NK-92 (cell line): Measurements from ENCODE around the gene SDR39U1.

Source experiments
- DNase-seq: peaks from one replicate; lab custom pipeline; 2025; ENCODE audit not compliant: unreplicated experiment; lab: John Stamatoyannopoulos, UW

Gene SDR39U1

DNA sequence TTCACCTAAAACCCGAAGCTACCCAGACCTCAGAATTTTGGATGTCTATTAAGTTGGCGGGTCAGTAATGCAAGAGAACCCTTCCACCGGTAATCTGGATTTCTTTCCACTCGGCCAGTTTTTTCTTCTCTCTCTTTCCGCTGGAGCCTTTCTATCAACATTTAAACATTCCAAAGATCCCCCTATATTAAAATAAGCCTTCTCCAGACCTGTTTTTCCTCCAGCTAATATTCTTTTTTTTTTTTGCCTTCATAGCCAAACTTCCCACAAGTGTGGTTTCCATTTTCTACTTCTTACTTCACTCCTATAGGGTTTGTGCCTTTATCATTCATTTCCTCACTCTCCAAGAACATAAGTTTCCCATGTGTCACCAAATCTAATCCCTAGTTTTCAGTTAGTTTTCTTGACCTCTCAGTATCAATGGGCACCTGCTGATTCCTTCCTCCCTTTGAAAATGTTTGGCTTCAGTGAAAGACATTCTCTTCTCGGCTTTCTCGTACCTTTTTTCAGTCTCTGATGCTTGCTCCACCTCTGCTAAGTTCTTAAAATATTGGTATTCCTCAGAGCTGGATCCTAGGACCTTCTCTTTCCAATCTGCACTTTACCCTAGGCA, 583 bp upstream of the SDR39U1 start:
- no peak for DNase-seq

DNA sequence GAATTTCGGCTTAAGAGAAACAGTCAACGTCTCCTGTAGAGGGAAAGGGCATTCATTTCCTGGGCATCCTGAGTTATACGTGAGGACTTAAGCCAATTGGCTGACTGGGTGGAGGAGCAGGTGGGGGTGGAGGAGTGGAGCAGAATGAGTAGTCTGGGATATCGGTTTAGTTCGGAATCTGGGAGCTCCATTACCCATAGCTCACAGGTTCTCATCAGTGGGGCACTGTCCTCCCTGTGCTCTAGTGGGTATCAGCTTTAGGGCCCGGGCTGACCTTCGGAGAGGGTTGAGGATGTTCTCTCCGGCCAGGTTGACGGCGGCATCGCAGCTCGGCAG, 704 bp downstream of the SDR39U1 start:
- no peak for DNase-seq

DNA sequence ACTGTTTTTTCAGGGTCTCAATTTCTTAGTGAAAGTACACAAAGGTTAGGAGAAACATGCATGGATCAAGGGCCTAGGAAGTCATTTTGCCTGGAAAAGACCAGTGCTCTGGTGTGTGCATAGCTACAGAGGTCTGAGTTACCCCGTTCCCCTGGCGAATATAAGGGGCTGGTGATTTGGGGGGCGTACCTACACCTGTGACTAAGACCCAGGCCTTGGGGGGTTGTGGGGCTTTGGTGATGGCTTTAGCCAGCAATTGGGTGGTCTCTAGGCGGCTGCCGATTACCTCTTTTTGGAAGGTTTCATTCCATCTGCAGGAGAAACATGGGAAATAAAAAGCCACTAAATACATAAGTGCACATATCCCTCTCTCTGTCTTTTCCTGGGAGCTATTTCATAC, 1.1 kb downstream of the SDR39U1 start:
- DNase-seq: no peak

DNA sequence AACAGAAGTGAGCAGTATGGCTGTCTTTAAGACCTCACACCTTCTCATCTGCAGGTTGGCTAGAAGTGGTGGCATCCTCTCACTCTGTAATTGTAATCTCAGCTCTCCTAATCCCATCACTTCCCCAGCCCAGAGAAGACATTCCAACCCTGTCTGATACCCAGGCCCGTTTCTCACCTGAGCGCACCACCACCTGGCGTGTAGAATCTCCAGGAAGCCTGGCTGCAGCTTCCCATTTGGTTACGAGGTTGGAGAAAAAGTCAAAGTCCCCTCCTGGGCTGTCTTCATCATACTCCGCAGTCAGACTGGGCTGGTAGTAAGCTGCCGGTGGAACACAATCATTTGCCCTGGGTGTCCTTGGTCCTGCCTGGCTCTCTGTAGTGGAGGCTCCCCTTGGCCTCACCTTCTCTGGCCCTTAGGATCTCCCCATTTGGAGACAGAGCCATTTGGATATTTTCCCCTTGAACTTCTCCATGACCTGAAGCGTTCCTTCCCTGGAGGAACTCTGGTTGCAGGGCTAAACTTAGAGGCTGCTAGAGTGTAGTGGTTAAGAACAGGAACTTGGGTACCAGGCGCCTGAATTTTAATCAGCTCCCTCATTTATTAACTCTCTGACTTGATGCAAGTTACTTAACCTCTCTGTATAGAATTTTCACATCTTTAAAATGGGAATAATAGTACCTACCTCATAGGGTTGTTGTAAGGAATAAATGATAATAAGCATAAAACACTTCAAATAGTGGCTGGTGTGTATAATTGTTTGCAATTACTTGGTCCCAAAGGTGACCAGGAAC, 1.8 kb downstream of the SDR39U1 start:
- DNase-seq: no peak

DNA sequence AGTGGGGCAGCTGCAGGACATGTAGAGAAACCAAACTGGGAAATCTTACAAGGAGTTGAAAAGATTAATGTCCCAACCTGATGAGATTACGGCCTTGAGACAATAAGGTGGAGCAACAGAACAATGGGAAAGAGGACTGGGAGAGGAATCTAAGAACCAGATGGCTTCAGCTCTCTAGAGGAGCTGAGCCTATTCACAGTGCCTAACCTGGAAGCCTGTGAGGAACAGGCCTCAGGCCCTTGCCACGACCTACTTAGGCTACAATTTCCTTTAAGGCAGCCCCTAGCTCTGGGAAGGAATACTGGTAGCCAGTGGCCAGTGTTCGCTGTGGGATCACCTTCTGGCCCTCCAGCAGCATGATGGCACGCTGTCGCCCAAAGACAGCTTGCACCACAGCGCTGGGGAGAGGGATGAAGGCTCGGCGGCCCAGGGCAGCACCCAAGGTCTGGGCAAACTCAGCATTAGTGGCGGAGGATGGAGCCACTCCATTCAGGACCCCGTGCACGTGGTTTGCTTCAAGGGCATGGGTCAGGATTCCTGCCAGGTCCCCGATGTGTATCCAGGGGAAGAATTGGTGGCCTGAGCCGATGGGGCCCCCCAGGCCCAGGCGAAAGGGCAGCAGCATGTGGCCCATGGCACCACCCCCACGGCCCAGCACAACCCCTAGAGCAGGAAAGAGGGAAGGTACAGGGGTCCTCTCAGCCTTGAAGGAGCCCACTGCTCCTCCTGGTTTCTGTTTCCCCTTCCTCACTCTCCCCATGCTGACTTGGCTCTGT, 2.6 kb downstream of the SDR39U1 start:
- no peak for DNase-seq

DNA sequence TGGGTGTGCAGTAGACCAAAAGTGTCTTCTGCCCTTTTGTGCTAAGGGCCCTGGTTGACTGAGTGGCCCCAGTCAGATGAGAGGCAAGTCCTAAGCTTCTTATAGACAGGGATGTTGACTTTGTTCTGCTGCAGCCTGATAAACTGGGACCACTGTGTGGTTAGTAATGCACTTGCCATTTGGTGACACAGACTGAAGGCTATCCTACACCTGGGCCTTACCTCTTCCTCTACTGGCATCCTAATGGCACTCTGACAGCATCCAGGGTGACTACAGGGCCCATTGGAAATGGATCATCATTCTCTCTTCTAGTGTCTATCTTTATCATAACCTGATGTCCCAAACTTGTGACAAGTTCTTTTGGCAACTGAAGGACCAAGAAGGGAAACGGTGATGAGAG, 3.3 kb downstream of the SDR39U1 start:
- no peak for DNase-seq

DNA sequence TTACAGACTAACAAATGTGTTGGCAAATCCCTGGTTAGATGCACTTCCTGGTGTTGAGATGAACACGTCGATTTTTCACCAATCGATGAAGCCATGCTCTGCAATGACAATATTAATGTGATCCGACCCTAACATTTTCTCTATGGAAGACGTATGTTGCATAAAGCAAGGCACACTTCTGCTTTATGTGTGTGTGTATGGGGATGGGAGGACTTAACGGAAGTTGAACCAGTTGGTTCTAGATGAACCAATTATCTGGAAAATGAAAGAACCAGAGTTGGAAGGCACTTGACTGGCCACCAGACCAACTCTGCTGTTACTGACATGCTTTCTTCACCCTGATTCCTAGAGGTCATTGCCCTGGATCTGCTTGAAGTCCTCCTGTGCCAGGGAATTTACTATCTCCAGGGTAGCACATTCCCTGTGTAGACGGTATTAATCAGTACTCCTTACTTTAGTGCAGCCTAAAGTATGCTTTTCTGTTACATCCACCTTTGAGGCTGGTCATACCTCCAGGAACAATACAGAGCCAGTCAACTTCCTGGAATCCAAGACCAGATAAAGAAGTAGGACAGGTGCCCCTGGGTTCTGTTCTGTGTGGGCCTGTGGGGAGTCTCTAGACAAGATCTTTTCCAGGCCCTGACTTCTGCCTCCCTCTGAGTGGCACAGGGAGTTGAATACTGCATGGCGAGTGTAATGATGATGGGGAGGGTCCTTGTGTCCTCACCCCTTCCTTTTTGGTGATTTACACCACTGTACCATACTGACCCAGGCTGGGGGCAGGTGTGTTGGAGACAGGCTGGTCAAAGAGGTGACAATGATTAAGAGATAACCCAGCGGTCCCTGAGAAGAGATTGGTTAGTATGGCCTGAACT, 4.1 kb downstream of the SDR39U1 start:
- no peak for DNase-seq

DNA sequence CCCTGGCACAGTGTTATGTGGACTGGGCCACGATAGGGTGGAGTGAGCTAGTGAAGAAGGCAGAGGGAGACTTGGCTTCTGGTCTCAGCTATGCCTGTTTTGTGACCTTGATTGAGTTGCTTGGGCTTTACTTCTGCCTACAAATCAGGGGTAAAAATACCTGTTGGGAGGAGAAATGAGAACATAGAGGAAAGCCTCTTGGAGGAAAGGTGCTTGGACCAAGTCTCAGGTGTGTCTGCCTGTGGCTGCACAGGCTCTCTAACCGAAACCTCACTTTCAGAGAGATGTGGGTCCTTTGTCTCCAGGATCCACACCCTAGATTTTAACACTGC, 4.9 kb downstream of the SDR39U1 start:
- DNase-seq: no peak

DNA sequence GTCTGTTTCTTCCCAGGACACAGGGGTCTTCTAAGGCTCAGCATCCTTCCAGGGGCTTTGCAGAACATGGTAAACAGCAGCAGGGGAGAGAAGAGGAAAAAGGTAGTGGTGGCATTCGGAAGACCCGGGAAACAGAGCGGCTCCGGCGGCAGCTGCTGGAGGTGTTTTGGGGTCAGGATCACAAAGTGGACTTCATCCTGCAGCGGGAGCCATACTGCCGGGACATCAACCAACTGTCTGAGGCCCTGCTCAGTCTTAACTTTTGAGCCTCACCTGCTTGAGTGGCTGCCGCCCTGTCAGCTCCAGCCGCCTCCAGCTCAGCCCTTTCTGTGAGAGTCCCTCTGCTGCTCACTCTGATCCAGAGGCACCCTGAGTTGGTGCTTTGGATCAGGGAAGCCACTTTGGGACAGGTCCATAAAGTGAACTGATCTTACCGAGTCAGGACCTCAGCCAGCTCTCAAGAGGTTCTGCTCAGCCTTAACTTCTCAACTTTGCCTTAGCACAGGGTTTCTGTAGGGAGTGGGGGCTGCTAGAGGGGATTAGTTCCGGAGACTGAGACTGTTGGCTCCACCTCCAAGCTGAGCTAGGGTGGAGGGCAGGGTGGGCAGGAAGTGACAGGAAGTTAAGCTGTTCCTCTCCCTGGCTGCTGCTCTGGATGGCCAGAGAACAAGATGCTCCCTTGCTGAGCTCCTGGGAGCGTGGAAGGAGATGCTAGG, 5.4 kb downstream of the SDR39U1 start:
- DNase-seq: no peak

DNA sequence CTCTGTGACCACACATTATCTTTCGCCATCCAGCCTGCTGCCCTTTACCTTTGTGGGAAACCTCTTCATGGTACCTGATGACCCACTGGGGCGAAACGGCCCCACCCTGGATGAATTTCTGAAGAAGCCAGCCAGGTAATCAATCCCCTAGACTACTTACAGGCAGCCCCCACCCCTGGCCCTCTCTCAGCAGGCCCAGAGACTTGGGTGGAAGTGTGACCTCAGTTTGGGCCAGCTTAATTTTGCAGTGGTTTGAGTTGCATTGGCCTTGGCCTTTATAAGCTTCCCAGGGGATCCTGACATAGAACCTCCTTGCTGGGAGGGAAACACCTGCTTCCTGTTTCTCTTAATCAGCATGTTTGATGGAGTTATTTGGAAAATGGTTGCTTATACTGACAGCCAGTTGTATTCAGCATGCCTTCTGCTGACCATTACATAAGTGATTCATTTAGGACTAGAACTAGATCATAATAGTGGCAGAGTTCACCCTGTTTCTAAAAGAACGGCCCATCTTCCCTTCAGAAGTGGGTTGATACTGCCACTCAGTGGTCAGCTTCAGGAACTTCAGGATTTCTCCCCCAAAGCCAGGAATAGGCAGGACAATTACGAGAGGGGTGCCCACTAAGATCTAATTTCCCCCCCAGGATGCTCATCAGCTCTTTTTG, 6.1 kb downstream of the SDR39U1 start:
- DNase-seq: no peak

DNA sequence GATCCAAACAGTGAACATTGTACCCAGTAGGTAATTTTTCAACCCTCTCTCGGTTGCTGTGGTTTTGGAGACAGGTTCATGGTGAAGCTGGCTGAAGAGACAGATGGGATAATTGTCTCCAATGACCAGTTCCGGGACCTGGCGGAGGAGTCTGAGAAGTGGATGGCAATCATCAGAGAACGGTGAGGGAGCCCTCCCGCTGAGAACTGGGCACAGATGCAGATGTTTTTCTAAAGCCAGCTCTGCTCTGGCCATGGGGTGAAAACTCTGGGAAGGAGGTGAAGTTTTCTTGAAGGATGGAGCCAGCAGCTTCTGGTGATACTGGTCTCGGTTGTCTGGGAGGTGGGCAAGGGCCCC, 6.6 kb downstream of the SDR39U1 start:
- no peak for DNase-seq

DNA sequence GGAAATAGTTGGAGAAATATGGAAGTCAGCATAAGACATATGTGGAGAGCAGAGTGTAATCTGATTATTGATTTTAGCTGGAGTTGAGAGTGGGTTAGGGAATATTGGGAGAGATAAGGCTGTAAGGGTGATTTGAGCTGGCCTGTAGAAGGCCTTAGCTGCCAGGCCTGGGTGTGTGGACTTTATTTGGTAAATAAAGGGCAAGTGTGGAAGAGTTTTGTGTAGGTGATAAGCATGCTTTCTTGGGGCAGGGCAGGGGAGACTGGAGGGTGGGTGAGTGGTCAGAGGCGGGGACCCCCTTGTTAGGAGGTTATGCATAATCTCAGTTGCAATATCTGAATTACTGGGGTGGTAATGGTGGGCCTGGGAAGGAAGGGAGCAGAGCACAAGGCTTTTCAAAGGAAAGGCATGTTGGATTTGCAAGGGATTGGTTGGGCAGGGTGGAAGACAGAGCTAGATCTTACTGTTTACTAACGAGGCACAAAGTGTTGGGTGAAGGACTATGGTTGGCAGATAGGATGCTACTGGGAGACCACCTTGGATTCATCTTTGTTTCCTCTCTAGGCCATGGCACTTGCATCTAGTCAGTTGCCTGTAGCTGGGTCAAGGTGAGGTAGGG, 7.3 kb downstream of the SDR39U1 start:
- no peak for DNase-seq

DNA sequence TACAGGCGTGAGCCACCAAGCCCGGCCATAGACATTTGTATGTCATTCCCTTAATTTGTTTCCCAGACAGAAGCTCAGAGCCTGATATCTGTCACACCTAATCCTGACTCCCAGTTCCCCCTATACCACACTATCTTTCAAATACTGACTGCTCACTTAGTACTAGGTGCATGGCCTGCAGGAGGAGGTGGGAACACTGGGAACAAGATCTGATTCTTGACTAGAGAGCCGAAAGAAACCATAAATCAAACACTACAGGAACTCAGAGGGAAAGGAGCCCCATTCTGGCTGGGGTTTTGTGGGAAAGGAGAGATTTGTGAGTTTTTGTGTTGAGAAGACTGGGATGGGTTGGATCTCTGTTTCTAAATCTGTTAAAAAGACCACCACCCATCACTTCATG, 7.9 kb downstream of the SDR39U1 start:
- DNase-seq: no peak

DNA sequence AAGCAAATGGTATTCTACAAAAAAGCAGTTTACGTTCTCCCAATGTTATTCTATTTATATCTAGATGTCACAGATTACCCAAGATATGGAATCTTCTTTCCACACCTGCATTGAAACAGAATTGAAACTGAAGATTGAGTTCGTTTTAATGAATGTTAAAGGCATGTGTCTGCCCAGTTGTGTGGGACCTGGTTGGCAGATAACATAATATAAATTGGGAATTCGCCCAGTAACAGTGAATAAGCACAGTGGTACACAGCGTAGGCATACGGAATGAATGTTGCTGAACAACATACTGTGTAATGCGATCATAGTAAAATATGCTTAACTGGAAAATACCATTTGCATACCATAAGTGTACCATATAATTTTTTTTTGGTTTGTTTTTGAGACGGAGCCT, 8.5 kb downstream of the SDR39U1 start:
- no peak for DNase-seq

DNA sequence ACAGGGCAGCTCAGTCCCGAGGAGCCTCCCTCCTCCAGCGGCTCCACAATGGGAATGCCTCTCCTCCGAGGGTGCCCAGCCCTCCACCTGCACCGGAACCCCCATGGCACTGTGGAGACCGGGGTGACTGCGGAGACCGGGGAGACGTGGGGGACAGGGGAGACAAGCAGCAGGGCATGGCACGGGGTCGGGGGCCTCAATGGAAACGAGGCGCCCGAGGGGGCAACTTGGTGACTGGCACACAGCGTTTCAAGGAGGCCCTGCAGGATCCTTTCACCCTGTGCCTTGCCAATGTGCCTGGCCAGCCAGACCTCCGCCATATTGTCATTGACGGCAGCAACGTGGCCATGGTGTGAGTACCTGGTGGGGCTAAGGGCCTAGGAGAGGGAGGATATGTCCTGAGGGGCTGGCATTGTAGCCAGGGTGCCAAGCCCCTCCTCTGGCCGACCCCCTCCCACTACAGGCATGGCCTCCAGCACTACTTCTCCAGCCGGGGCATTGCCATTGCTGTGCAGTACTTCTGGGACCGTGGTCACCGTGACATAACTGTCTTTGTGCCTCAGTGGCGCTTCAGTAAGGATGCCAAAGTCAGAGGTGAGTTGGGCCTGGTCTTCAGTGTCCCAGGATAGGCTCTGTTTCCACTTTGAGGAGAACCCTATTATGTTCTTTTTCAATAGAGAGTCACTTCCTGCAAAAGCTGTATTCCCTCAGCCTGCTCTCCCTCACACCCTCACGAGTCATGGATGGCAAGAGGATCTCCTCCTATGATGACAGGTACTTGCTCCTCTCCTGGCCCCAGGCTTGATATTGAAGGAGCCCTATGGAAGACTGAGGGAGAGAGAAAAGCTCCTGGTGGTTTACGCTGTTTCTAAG, 10.1 kb downstream of the SDR39U1 start:
- DNase-seq: no peak

DNA sequence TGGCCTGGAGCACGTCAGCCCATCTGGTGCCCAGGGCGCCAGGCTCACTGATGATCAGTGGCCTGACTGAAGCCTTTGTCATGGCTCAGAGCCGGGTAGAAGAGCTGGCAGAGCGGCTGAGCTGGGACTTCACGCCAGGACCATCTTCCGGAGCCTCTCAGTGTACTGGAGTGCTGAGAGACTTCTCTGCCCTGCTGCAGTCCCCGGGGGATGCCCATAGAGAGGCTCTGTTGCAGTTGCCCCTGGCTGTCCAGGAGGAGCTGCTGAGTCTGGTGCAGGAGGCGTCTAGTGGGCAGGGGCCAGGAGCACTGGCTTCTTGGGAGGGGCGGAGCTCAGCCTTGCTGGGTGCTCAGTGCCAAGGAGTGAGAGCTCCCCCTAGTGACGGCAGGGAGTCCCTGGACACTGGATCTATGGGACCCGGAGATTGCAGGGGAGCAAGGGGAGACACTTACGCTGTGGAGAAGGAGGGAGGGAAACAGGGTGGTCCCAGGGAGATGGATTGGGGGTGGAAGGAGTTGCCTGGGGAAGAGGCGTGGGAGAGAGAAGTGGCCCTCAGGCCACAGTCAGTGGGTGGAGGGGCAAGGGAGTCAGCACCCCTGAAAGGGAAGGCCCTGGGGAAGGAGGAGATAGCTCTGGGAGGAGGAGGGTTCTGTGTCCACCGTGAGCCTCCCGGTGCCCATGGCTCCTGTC, 10.9 kb downstream of the SDR39U1 start:
- no peak for DNase-seq

DNA sequence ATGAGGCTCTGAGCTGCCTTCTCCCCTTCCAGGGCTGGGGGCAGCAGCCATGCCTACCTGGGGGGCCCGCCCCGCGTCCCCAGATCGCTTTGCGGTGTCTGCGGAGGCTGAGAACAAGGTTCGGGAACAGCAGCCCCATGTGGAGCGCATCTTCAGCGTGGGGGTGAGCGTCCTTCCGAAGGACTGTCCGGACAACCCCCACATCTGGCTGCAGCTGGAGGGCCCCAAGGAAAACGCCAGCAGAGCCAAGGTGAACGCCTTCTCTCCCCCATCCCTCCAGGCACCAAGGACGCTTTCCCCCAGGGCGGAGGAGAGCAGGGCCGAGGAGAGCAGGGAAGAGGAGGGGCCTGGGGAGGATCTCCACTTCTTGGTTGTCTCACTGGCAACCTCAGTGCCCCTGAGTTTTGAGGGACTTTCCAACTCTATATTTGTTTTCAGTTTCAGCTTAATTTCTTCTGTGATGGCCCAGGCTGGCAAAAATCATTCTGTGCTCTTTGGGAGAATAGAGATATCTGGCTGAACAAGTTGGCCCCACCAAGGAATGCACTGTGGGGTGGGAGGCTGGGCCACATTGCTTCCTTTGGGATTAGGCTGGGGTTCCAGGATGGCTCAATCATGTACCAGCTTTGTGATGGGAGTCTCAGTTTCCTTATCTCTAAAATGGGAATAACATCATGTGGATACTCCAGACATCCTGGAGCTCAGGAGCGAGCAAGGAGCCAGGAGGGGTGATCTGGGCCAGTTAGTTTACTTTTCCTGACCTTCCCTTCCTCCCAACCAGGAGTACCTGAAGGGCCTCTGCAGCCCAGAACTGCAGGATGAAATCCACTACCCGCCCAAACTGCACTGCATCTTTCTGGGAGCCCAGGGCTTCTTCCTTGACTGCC, 11.7 kb downstream of the SDR39U1 start:
- DNase-seq: no peak
